SU-DHL-6 (cell line): ENCODE measurements around the gene RBP3.

Source experiments
- EZH2phosphoT487 ChIP-seq: fragments of 200-600 bp; sonication (generic), shearing (Covaris generic); conservative IDR thresholded peaks from 2 replicates; pipeline ENCODE4 v1.6.1; 2018; ENCODE audit warnings: mild to moderate bottlenecking, antibody characterized with exemption, low read length, moderate library complexity, mixed read lengths
- TF ChIP-seq, protein P1 (sequence below): fragments of 200-600 bp; sonication (generic); IDR thresholded peaks from one replicate; pipeline ENCODE4 v1.5.1; 2017; ENCODE audit warnings: antibody characterized with exemption, mild to moderate bottlenecking, low read length, moderate library complexity; ENCODE audit not compliant: insufficient read depth, poor library complexity, severe bottlenecking

GRCh38 chr10:47360419-47361040 is 12.4 kb downstream of the RBP3 start:
- TF ChIP-seq, protein P1, sequence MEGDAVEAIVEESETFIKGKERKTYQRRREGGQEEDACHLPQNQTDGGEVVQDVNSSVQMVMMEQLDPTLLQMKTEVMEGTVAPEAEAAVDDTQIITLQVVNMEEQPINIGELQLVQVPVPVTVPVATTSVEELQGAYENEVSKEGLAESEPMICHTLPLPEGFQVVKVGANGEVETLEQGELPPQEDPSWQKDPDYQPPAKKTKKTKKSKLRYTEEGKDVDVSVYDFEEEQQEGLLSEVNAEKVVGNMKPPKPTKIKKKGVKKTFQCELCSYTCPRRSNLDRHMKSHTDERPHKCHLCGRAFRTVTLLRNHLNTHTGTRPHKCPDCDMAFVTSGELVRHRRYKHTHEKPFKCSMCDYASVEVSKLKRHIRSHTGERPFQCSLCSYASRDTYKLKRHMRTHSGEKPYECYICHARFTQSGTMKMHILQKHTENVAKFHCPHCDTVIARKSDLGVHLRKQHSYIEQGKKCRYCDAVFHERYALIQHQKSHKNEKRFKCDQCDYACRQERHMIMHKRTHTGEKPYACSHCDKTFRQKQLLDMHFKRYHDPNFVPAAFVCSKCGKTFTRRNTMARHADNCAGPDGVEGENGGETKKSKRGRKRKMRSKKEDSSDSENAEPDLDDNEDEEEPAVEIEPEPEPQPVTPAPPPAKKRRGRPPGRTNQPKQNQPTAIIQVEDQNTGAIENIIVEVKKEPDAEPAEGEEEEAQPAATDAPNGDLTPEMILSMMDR = no peak
- no peak for TF ChIP-seq EZH2phosphoT487
